ENCODE data around the gene PSMD11.

DNA sequence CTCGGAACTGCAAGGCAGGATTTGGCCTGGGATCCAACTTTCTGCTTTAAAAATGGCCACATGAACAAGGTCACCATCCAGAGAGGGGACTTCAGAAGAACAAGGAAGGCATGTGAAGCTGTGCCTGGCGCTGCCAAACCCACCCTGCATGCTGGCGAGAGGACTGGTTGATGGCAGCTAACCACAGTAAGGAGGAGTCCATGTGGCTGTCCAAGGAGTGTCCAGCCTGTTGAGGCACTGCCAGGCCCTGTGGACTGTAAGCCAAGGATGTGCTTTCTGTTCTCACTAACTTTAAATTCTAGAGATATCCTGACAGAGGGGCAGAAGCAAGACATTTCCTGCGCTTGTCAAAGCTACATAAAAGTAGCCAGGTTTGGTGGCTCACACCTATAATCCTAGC, 82.8 kb downstream of the PSMD11 start:
- TF ChIP-seq, protein P1, sequence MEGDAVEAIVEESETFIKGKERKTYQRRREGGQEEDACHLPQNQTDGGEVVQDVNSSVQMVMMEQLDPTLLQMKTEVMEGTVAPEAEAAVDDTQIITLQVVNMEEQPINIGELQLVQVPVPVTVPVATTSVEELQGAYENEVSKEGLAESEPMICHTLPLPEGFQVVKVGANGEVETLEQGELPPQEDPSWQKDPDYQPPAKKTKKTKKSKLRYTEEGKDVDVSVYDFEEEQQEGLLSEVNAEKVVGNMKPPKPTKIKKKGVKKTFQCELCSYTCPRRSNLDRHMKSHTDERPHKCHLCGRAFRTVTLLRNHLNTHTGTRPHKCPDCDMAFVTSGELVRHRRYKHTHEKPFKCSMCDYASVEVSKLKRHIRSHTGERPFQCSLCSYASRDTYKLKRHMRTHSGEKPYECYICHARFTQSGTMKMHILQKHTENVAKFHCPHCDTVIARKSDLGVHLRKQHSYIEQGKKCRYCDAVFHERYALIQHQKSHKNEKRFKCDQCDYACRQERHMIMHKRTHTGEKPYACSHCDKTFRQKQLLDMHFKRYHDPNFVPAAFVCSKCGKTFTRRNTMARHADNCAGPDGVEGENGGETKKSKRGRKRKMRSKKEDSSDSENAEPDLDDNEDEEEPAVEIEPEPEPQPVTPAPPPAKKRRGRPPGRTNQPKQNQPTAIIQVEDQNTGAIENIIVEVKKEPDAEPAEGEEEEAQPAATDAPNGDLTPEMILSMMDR (IDR thresholded peaks at IDR 0.05) = no peak
- TF ChIP-seq POLR2A (IDR thresholded peaks at IDR 0.05) = no peak
